ENCODE measurements around the gene FAM120A.

GRCh38 chr9:93437996-93438395, 13.5 kb upstream of the FAM120A start:
- no peak for TF ChIP-seq POLR2AphosphoS5 (IDR thresholded peaks at IDR 0.05; ENCODE audit: low read depth, low read length)
- TF ChIP-seq SIN3A (IDR thresholded peaks at IDR 0.05; ENCODE audit: borderline replicate concordance, insufficient read depth, low read length), result no peak
- TF ChIP-seq FOXP2 (optimal IDR thresholded peaks at IDR 0.05; ENCODE audit: borderline replicate concordance, extremely low read depth, extremely low read length, insufficient read depth), result no peak
- no peak for TF ChIP-seq REST (IDR thresholded peaks at IDR 0.05; ENCODE audit: insufficient read depth in 1 of 2, low read depth in 2 of 2, low read length in 2 of 2)

Data from PFSK-1 (cell line).